Stimulated activated CD8-positive, alpha-beta memory T cell treated with anti-CD3 and anti-CD28 coated beads, Interleukin-12 subunit alpha, Interleukin-12 subunit beta, amount 100 ng/mL, for 4 hours (primary cell): ENCODE data around the gene SAP30BP.

Experiments used
- DNase-seq: peaks from one replicate; pipeline ENCODE4 v3.0.0-alpha.2; 2020; ENCODE audit warnings: low read depth

The SAP30BP gene

DNA sequence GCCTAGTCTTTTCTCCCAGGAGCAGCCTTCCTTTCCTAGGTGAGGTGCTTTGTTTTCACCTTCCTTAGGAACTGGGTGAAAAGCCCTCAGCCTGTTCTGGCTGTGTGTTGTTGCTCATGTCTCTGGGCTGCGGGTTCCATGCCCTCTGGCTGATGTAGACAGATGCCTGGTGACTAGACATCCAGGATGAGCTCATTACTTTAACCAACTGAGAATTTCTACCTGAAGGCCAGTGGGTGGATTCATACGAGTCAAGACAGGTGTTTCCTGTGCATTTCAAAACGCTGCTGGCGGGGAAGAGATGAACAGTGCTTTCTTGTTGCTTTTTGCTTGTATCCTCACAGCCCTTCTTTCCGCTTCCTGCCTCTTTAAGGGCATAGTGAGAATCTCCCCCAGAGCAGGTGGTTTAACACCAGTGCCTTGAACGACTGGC is 22.3 kb downstream of the SAP30BP start:
- DNase-seq: no peak

DNA sequence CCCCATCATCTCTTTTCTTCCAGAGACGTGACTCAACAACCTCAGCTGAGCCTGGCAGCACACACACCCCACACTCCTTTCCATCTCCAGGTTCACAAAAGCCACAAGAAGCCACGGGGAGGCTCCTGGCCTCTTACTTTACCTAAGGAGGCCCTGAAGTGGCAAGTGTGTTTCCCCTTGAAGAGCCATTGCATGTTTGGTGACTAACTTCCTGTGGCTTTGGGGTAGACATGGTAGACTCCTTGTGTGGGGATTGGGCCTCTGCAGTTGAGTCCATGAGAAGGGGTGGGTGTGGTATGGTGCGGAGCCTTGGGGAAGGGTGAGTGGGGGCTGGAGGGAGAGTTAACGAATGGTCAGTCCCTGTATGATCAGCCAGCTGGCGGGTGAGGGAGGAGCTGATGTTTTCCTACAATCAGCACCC is 24.2 kb downstream of the SAP30BP start:
- DNase-seq: no peak

DNA sequence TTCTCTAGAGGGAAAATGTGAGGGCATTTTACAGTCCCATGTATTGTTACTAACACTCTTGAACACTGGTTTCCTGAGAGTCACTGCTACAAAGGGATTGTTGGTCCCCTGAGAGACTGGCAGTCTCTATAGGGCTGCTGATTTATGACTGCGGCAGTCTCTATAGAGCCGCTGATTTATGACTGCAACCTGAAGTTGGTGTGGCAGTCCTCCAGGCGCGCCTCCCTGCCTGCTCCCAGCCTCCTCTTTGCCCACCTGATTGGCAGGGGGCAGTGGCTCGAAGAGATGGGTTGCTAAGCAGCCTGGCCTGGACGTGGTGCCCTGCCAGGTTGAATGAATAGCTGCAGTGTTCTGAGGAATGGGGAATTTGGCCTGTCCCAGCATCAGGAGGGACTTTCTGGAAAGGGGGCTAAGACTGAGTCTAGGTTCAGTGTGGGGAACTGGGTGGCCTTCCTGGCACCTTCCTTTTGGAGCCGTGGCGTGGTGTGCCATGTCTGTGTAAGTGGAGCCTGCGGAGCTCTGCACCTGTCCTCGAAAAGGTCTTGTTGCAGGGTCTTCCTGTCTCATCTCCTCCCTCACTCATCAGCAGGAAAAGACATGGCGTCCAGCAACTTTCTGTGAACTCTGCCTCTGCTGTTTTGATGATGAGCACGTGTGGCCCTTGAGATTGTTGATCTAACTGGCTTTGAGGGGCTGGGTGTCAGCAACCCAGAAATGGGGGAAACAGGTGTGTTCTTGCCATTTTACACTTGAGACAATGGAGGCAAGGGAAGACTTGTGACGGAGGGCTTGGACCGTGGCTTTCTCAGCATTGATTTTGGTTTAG is 24.9 kb downstream of the SAP30BP start:
- DNase-seq: no peak

DNA sequence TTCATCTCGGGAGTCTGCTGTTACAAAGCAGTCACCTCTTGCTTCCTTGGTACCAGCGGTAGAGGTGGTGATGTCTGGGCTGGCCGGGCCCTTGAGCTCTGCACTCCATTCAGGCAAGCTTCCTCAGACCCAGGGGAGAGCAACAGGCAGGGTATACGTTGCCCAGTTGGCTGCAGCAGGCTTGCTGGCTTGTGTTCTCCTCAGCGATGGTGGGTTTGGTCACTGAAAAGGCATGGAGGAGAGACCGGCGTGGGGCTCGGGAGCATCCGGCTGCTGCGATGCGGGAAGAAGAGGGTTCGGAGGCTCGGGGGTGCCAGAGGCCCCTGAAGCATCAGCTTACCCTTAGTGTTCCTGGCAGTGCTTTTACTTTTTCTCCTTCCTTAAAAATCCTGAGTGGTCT is 25.8 kb downstream of the SAP30BP start:
- no peak for DNase-seq

DNA sequence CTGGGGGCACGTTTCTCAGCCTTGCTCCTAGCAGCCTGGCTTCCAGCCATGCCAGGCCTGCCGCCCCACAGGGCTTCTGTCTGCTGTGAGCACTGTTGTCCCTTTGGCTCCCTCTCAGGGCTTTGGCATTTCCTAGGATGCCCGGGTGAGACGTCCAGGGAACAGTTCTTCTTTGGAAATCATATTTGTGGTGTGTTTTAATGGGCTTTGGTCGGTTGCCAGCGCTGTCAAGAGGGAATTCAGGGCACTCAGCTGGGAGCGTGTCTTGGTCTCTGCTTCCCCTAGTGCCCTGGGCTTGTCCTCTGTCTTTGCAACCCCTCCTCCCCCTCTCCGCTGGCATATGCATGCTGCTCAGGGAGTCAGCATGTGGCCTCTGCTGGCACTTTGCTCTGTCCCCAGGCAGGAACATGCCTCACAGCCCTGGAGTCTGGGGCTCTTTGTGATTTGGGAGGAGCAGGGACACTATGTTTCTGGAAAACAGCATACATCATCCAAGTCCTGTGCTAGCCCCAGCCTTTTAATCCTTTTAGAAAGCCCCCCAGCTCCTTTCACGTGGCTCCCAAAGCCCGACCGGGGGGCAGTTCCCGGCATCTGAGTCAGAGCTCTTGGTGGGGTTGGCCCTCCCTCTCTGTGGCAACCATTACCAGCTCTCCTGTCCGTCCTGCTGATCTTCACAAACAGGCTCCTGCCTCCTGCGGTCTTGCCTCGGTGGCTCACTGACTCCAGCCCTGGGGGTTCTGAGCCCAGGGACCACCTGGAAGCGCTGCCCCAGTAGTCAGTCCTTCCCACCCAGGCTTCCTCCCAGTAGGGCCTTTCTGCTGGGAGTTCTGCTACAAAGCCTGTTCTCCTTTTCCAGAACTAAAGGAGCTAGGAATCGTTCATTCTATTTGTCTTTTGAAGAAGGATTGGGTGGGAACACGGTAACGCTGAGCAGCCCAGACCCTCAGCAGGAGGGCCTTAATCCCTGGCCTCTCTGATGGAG is 26.7 kb downstream of the SAP30BP start:
- no peak for DNase-seq

DNA sequence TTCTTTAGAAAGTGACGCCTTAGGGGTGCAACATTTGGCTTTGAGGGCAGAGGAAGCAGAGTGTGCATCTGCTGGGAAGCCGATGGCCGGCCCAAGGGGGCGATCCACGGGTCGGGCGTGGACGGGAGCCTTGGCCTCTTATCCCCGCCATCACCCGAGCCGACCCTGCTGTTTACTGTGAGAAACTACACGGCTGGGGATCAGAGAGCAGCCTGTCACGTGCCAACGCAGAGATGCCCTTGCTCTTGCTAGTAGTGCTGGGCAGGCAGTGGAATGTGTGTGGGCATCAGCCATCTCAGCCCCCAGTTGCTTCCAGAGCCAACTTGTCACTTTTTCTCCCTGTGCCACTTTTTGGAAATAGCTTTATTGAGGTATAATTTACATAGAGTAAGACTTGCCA is 27.4 kb downstream of the SAP30BP start:
- no peak for DNase-seq

DNA sequence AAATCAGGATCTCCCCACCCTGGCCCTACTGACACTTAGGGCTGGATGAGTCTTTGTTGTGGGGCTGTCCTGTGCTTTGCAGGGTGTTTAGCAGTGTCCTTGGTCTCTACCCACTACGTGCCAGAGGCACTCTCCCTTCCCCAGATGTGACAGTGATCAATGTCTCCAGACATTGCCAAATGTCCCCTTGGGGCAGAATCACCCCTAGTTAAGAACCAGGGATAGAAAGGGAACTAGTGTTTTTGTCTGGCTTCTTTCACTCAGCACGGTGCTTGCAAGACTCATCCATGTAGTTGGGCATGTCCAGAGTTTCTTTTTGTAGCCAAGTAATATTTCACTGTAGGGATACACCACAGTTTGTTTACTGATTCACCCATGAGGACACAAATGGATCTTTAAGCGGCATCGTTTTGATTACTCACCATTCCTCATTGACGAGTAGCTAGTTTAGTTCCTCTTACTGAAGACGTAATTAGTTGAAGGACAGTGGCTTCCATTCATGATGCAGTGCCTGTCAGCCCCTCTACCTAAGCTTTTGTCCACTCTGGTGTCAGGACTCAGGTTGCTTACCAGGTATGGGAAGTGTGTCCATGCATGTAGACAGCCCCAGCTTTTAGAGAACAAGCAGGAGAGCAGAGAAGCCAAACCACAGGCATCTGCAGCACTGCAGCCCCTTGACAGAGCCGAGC is 28.1 kb downstream of the SAP30BP start:
- DNase-seq: no peak

DNA sequence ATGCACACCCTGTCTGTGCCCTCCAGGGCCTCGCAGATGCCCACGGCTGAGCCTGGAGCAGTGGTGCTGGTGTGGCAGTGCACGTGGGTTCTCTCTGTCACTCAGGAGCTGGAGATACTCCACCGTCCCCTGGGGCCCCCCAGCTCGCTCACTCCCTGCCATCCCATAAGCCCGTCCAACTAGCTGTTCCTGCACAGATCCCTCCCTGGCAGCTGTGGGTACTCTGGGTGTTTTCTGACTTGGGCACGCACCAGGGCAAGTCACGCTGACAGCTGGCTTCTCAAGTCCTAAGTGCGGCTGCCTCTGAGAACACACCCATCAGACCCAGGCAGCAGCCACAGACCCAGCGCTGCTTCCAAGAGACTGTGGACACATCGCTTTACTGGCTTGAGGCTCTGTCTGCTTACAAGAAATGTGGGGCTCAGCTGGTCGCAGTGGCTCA is 28.7 kb downstream of the SAP30BP start:
- no peak for DNase-seq

DNA sequence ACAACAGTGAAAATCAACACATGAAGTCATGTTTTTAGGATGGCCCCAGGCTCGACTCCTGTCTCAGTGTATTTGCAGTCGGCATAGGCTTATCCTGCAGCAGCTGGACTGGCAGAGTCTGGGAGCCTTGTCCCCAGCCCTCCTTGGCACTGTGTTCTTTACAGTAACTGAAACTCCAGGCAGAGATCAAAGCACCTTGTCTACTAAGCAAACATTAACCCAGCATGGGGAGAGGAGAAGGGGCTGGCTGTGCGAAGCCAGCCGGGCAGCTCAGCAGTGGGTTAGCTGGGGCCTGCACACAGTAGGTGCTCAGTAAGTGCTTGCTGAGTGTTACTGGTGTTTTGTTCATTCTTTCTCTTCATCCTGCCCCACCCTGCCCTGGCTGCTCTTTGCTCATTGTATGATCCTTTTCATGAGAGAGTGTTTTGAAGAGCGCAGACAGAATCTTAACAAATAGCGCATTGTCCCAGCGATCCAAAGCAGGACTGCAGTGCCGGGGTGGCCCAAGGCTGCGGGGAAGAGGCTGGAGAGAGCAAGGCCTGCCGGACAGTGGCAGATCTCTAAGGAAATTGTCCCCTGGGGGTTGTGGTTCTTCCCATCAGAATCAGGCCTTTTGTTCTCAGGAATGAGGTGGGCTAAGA is 30.6 kb downstream of the SAP30BP start:
- no peak for DNase-seq

DNA sequence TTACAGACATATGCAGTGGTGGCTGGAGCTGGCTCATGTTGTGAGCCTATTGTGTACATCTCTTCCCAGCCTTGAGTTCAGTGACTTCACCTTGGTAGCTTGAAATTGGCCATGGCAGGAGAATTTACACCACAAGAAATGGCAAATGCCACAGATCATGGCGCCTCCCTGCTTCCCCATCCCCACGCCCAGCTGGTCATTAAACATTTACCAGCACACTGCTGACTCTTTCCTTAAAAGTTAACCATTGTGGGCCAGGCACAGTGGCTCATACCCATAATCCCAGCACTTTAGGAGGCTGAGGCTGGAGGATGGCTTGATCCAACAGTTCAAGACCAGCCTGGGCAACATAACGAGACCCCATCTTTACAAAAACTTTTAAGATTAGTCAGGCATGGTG is 31.5 kb downstream of the SAP30BP start:
- DNase-seq: no peak

DNA sequence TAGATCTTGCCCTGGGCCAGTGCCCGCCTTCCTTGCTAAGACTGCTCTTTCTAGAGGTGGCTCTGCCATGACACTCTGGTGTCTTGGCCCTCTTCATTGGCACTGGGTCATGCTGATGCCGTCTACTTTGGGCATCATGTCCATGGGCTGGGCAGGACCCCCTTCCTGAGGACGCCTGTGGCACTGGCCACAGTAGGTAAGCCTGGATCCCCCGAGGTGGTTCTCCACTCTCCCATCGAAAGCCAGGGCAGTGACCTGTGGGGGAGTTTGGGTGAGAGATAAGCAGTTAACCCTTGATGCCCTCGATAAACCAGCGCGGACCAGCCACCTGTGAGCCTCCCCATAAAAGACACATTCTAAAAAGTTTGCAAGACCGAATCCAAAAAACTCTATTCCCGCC is 34.1 kb downstream of the SAP30BP start:
- no peak for DNase-seq

DNA sequence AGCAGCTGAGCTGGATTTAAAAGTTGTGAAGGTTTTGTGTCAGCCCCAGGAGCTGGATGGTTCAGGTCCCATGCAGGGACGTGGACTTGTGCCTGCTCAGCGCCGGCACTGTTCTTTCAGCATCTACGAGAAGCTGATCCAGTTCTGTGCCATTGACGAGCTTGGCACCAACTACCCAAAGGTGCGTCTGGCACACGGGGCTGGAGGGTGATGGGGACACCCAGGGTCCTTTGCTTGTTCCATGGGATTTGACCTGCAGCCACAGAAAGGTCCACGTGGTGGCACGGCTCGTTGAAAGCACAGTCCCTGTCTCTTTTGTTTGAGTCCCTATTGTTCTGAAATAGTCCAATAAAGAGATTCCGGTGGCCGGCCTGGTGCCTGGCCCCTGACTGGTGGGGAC is 36.1 kb downstream of the SAP30BP start:
- no peak for DNase-seq

DNA sequence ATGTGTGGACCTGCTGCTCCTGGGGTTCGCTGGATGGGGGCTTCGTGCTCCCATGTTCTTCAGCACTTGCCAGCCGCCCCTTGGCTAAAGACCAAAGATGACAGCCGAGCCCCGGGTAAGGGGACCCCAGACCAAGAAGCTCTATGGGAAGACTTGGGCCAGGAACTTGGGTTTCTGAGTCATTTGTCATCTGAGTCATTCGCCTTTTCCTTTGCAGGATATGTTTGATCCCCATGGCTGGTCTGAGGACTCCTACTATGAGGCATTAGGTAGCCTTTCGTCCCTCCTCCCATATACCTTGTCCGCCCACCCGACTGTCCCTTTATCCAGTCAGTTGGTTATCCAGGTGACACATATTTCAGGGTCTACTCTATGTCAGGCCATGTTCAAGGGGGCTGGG is 36.5 kb downstream of the SAP30BP start:
- DNase-seq: no peak

DNA sequence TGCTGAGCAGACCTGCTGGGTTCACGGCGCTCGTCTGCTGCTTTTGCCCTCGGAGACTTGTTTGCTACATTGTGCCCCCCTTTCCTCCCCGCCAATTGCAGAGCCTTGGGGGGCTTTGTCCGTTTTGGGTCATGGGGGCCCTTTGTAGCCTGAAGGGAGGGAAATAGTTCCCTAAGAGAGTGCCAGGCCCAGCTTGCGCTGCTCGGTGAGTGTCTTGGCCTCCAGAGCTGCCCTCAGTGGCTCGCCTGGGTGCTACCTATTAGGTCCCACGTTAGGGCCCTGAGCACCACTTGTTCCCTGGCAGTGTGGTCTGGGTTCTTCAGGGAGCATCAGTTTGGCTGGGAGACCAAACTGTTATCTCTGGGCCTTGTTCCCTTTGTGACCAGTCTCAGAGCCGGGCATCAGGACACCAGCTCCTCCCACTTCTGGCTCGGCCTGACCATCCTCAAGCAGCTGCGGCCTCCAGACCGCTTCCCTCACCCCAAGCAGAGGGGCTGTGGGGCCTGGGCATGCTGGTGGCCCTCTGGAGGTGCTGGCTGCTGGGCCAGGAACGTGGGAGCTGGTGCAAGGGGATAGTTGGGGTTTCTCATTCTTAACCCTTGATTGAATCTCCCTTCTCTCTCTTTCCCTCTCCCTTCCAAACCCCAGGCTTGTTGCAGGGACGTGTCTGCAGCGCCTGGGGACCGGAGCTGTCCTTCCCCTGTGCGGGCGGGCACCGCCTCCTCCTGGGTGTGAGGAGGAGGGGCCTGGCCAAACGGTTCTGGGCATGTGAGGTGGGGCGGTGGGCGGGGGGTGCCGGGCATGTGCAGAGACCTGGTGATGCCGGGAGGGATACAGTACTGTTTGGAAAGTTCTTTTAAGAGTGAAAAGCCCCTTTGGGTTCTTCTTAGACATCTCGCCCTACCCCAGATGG is 38.1 kb downstream of the SAP30BP start:
- DNase-seq: no peak

DNA sequence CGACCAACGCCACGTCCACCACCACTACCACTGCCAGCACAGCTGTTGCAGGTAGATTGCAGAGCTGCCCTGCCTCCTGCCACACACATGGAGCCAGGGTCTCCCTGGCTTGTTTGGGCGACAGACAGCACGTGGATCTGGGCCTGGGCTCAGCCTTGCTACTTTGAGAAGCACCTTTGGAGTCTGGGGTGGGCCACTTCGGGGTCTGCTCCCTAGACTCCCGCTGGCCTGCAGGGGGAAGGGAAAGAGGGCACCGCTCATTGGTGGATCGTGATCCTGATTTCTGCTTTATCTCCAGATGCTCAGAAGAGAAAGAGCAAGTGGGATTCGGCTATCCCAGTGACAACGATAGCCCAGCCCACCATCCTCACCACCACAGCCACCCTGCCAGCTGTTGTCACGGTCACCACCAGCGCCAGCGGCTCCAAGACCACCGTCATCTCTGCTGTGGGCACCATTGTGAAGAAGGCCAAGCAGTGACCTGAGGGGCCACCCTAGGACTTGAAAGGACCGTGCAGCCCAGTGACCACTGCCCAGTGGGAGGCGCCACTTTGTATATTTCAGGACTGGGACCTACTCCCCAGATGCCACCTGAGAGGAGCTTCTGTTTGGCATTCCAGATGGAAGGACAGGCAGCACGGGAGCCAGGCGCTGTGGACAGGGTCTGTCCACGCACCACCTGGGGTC is 39.0 kb downstream of the SAP30BP start:
- DNase-seq: no peak

DNA sequence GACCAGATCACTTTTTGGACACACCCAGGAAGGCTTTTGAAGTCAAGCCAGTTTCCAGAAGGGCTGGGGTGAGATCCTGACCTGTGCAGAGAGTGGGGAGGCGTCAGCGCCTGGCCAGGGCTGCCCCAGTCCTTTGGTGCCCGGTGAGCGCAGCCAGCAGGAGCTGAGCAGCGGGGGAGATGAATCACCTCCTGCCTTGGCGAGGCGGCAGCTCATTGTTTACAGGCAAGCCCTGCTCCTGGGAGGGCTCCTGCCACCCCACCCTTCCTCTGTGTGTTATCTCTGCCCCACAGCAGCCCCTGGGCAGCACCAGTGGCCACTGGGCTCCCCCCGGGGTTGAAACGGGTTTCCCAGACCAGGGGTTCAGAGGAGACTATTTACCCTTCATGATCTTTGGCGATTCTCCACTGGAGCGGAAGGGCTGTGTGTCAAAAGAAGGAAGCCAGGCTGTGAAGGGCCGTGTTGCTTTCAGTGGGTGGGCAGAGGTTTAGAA is 40.0 kb downstream of the SAP30BP start:
- no peak for DNase-seq

DNA sequence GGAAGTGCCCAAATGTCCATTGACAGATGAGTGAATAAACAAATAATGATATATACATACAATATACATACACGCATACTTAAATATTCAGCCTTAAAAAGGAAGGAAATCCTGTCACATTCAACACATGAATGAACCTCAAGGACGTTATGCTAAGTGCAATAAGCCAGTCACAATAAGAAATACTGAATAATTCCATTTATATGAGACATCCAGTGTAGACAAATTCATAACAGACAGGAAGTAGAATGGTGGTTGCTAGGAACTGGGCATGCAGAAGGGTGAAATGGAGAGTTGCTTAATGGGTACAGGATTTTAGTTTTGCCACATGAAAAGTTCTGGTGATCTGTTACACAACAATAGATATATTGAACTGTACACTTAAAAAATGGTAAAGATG is 45.3 kb downstream of the SAP30BP start:
- DNase-seq: no peak

DNA sequence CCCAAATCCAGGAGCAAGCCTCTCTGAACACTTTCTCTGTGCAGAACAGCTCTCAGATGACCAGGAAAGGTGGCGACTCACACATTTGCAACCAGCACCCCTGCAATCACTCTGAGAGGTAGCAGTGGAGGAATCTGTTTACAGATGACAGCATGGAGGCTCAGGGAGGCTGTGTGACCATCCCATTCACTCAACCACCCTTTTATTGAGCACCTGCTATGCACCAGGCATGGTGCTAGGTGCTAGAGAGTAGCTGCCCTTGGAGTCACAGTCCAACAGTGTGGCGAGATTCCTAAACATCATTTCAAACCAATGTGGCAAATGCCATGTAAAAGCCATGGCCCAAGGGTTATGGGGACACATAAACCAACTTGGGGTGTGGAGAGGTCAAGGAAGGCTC is 52.6 kb downstream of the SAP30BP start:
- no peak for DNase-seq

DNA sequence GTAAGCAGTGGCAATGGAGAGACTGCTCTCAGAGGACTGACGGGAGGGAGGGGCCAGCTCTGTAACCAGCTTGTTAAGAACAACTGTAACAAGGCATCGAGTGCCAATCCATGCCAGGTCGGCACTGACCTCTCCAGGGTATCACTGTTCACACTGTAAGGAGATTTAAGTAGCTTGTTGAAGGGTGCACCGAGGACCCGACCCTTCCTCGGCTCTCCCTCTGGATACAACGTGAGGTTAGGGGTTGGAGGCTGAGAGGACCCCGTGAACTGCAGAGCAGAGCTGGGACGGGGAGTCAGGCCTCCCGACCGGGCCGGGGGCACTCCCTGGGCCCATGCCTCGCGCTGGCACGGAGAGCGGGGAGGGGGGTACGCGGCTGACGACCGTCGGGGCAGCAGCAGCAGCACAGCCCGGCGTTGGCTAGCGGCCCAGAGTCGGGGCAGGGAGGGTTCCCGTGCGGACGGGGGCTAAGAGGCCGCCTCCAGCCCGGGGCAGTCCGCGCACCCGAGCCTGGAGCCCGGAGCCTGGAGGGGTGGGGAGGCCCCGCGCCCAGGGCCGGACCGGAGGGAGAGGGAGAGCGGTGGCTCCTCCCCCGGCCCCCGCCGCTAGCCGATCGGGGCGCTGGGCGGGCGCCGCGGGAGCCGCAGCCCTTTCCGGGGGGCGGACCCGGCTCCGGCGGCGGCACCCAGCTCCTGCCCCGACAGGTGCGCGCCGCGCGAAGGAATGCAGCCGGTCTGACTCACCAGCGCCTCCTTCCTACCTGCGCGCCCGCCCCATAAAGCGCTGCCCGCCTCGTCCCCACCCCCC is 53.7 kb downstream of the SAP30BP start, which contains the start of gene ITGB4:
ITGB4 (plus strand) TSS at position 804 of the 807 bp plus-strand sequence. CDS start 3,245 bp downstream, outside the sequence.
- peak; percentile 32 for DNase-seq
